D721Med (cell line): ENCODE results near the gene FOXO1.

Experiments
- DNase-seq: peaks from one replicate; pipeline ENCODE4 v3.0.0; 2011; ENCODE audit warnings: low spot score; ENCODE audit not compliant: insufficient read length
- FAIRE-seq: peaks from 2 replicates; lab custom pipeline; 2011; peaks lifted over from hg19 to GRCh38; lab: Jason Lieb, UNC
- CTCF ChIP-seq: IDR thresholded peaks from 2 replicates; pipeline ENCODE4 v1.5.1; 2012; ENCODE audit warnings: mild to moderate bottlenecking, control low read depth; ENCODE audit not compliant: insufficient read depth; ENCODE audit errors: missing control alignments

FOXO1 gene

DNA sequence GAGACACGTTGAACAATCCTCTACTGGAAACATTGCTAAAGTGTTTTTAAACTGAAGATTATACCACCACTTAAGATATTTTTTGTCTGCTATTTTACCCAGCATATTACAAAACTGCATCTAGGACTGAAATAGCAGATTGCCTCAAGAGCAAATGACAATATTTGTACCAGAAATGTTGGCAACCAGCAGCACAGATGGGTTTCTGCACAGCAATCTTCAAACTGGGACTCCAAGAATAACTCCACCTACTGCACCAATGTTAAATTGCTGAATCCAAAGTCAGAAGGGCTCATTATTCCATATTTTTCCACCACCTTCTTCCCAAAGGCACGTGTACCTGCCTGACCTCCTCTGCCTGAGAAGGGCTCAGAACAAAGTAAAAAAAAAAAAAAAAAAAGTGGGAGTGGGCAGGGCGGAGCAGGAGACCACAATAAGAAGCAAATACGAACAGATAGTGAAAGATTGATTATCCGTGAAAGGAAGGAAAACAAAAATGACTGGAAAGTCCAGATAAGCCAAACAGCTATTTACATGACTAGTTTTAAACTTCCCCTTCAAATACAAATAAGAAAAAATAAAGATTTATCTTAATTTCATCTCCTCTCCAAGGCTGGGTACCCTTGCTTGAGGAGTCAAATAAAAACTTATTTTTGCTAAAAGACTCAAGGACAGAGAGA lies 79.4 kb downstream of the FOXO1 start:
- no peak for DNase-seq
- FAIRE-seq, result no peak
- TF ChIP-seq CTCF, result no peak

GRCh38 chr13:40585911-40586471 lies 80.5 kb downstream of the FOXO1 start:
- no peak for TF ChIP-seq CTCF
- FAIRE-seq (no peak), DNase-seq (no peak)

- FAIRE-seq (no peak), DNase-seq (no peak)
- TF ChIP-seq CTCF, result no peak
Observed at GRCh38 chr13:40583738-40584137, 82.7 kb downstream of the FOXO1 start.

GRCh38 chr13:40582531-40582930 lies 83.9 kb downstream of the FOXO1 start:
- FAIRE-seq (no peak), DNase-seq (no peak)
- TF ChIP-seq CTCF, result no peak

DNA sequence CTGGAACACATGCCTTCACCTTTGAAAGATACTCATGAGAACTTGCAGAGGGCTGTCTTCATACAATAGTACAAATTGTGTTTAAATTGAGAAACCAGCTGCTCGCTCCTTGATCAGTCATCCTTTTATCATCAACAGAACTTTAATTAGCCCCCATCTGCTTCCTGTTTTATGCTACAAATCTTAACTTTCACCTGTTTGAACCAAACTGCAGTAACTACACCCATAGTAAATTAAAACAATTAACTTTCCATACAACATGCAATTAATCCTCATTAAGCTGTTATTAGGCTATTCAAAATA lies 85.2 kb downstream of the FOXO1 start:
- DNase-seq (no peak), FAIRE-seq (no peak)
- TF ChIP-seq CTCF, result no peak

- no peak for TF ChIP-seq CTCF
- DNase-seq (no peak), FAIRE-seq (no peak)
Observed at GRCh38 chr13:40580566-40581276, 85.7 kb downstream of the FOXO1 start.

DNA sequence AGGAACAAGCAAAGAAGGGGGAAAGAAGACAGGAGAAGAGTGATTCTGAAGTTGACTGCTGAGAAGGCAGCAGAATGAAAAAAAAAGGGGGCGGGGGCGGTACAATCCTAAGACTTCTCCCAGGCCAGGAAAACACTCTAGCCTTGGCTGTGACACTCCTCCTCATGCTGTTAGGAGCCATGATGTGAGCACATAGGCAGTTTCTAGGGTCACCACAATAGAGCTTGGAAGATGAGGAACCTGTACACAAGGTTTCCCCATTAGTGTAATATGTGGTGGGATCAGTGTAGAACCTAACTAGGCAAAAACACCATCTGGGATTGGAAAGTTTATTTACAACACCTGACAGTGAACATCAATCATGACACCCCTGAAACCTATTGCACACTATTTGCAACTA lies 86.9 kb downstream of the FOXO1 start:
- TF ChIP-seq CTCF, result no peak
- DNase-seq, result no peak
- FAIRE-seq, result no peak
